PC-9 (cell line): Measurements from ENCODE around the gene CDA. TPM values are rescaled to one million over a fixed set of nuclear protein-coding genes. Genes with fewer than 3 reads are reported as not detected.

ENCODE experiments used
- BruUV-seq: library from RNA; stranded (reverse); fragments of 400-500 nt; replicated peaks from 2 replicates; lab custom pipeline; 2021; lab: Mats Ljungman, UMichigan
- CTCF ChIA-PET: fragments of 300-600 bp; sonication (Branson Sonifier 250); formaldehyde crosslinking; loops from one replicate; lab custom pipeline; 2022; ENCODE audit warnings: antibody characterized with exemption; lab: Charles Lee
- POLR2A ChIA-PET: fragments of 300-600 bp; sonication (Branson Sonifier 250); formaldehyde crosslinking; loops from one replicate; lab custom pipeline; 2022; ENCODE audit warnings: antibody characterized with exemption; ENCODE audit not compliant: unreplicated experiment; lab: Charles Lee
- DNase-seq, 2 experiments: peaks; one replicate each; pipeline versions ENCODE4 v3.0.0 to v3.0.0-alpha.2; 2015 to 2022; ENCODE audit warnings: mixed read lengths in 1 of 2
- H2AFZ ChIP-seq: fragments of 200-600 bp; sonication (generic); 2 replicates; pipeline ENCODE4 v1.8.1; 2017; ENCODE audit warnings: antibody characterized with exemption
- H3F3A ChIP-seq: fragments of 200-600 bp; sonication (generic); 2 replicates; pipeline ENCODE4 v1.8.1; 2017; ENCODE audit warnings: antibody characterized with exemption, mild to moderate bottlenecking, low read depth; ENCODE audit not compliant: insufficient read depth
- H3K27ac ChIP-seq: fragments of 200-600 bp; sonication (generic); 2 replicates; pipeline ENCODE4 v1.6.1; 2016; ENCODE audit warnings: mixed run types
- H3K27me3 ChIP-seq: fragments of 200-600 bp; sonication (generic); 2 replicates; pipeline ENCODE4 v1.6.1; 2016; ENCODE audit warnings: low read depth, mixed run types; ENCODE audit not compliant: insufficient read depth
- H3K36me3 ChIP-seq: fragments of 200-600 bp; sonication (generic); 2 replicates; pipeline ENCODE4 v1.6.1; 2016; ENCODE audit warnings: low read depth, mixed run types
- H3K4me1 ChIP-seq: fragments of 200-600 bp; sonication (generic); replicated peaks from 2 replicates; pipeline ENCODE4 v1.6.1; 2016; ENCODE audit warnings: mixed run types; ENCODE audit not compliant: insufficient read depth
- H3K4me2 ChIP-seq: fragments of 200-600 bp; sonication (generic); 2 replicates; pipeline ENCODE4 v1.6.1; 2017; ENCODE audit warnings: mixed run types
- H3K4me3 ChIP-seq: fragments of 200-600 bp; sonication (generic); 2 replicates; pipeline ENCODE4 v1.6.1; 2016; ENCODE audit warnings: mixed run types
- H3K79me2 ChIP-seq: fragments of 200-600 bp; sonication (generic); 2 replicates; pipeline ENCODE4 v1.6.1; 2017; ENCODE audit warnings: low read depth, mixed run types
- H3K9me2 ChIP-seq: fragments of 200-600 bp; sonication (generic); 2 replicates; pipeline ENCODE4 v1.8.1; 2017; ENCODE audit warnings: mild to moderate bottlenecking; ENCODE audit not compliant: insufficient read depth
- H3K9me3 ChIP-seq: fragments of 200-600 bp; sonication (generic); 2 replicates; pipeline ENCODE4 v1.8.1; 2016; ENCODE audit warnings: low read depth; ENCODE audit not compliant: insufficient read depth
- H4K20me1 ChIP-seq: fragments of 200-600 bp; sonication (generic); 2 replicates; pipeline ENCODE4 v1.8.1; 2017; ENCODE audit not compliant: insufficient read depth
- CTCF ChIP-seq: fragments of 200-600 bp; sonication (generic); conservative IDR thresholded peaks from 2 replicates; pipeline ENCODE4 v1.6.1; 2017; ENCODE audit warnings: mixed run types, antibody characterized with exemption, mild to moderate bottlenecking, moderate library complexity
- EZH2 ChIP-seq: fragments of 200-600 bp; sonication (generic); IDR thresholded peaks from 2 replicates; pipeline ENCODE4 v1.8.0; 2017; ENCODE audit warnings: antibody characterized with exemption, low read depth
- intact Hi-C: fragments of 100-400 bp; cut with micrococcal nuclease; formaldehyde crosslinking; loops from one replicate; pipeline ENCODE4 v1.10.0; 2022; ENCODE audit not compliant: unreplicated experiment
- total RNA-seq: library from RNA; stranded (reverse); gene quantifications from 2 replicates; pipeline ENCODE4 v1.2.3, GENCODE V29; 2021

CDA gene
- total RNA-seq, 1 experiment from 2014 or later: 56.6 TPM

GRCh38 chr1:20626098-20626427 lies 37.2 kb downstream of the CDA start:
- H4K20me1 ChIP-seq: no peaks in the 10 kb centered on the region
- no peaks in the 10 kb centered on the region for H3K79me2 ChIP-seq
- H3K4me1 ChIP-seq: no peaks in the 10 kb centered on the region
- no peaks in the 10 kb centered on the region for H3K36me3 ChIP-seq
- H3K27me3 ChIP-seq: no peaks in the 10 kb centered on the region
- H3F3A ChIP-seq: no peaks in the 10 kb centered on the region
- ChIA-PET CTCF (no interaction called here), POLR2A (interaction anchor here (1.0 kb wide), 1 partner anchor 706 kb away, joined by 17 read pairs; no protein-coding TSS in a partner anchor)
- no peak for TF ChIP-seq EZH2
- TF ChIP-seq CTCF: no peak
- H3K4me2 ChIP-seq: no peak overlapping the region
- no peak overlapping the region for H3K4me3 ChIP-seq
- DNase-seq: no peak
- H2AFZ ChIP-seq: no peak overlapping the region
- intact Hi-C loops: no loop called here
- H3K27ac ChIP-seq: no peak overlapping the region
- no peaks in the 10 kb centered on the region for H3K9me2 ChIP-seq
- BruUV-seq: no TSS peak
- H3K9me3 ChIP-seq: no peaks in the 10 kb centered on the region

- H3K27ac ChIP-seq: no peak overlapping the region
- H3F3A ChIP-seq: no peaks in the 10 kb centered on the region
- intact Hi-C loops: no loop called here
- H3K4me3 ChIP-seq: no peak overlapping the region
- no peak for DNase-seq
- H3K27me3 ChIP-seq: no peaks in the 10 kb centered on the region
- TF ChIP-seq CTCF (no peak), EZH2 (no peak)
- H3K36me3 ChIP-seq: no peaks in the 10 kb centered on the region
- CTCF ChIA-PET: no interaction called here
- no peak overlapping the region for H2AFZ ChIP-seq
- H3K9me2 ChIP-seq: no peaks in the 10 kb centered on the region
- H3K79me2 ChIP-seq: no peaks in the 10 kb centered on the region
- POLR2A ChIA-PET: no interaction called here
- H3K4me1 ChIP-seq: no peaks in the 10 kb centered on the region
- no TSS peak for BruUV-seq
- H3K4me2 ChIP-seq: no peak overlapping the region
- no peaks in the 10 kb centered on the region for H4K20me1 ChIP-seq
- no peaks in the 10 kb centered on the region for H3K9me3 ChIP-seq
These were observed 37.6 kb downstream of the CDA start for GRCh38 chr1:20626524-20626923.

GRCh38 chr1:20630729-20631128 lies 41.8 kb downstream of the CDA start:
- TF ChIP-seq CTCF (no peak), EZH2 (no peak)
- Histone ChIP-seq H3K36me3 (no peaks in the 10 kb centered on the region), H3K4me2 (no peak overlapping the region), H3K79me2 (no peaks in the 10 kb centered on the region), H3K9me2 (no peaks in the 10 kb centered on the region), H3K27me3 (no peaks in the 10 kb centered on the region), H3K4me1 (peaks cover 19% of the 10 kb centered on the region), H2AFZ (no peak overlapping the region), H3K27ac (no peak overlapping the region), H3F3A (0 out of 2 replicates have a peak, but pooled peaks cover 10% of the 10 kb centered on the region), H3K9me3 (no peaks in the 10 kb centered on the region), H3K4me3 (no peak overlapping the region), H4K20me1 (no peaks in the 10 kb centered on the region)
- intact Hi-C loops: loop anchor here (5.0 to 10.0 kb wide), 2 partner anchors 53 to 706 kb away; partner anchors contain the start of gene PLA2G2E
- ChIA-PET CTCF (no interaction called here), POLR2A (no interaction called here)
- no TSS peak for BruUV-seq
- DNase-seq: no peak
